Endothelial cell of umbilical vein (primary cell): ENCODE data around the gene RTN4RL1. TPM values are rescaled to one million over a fixed set of nuclear protein-coding genes. Genes with fewer than 3 reads are reported as not detected.

Source experiments
- BruUV-seq: library from RNA; stranded (reverse); fragments of 400-500 nt; replicated peaks from 2 replicates; lab custom pipeline; 2021; lab: Mats Ljungman, UMichigan
- CTCF ChIA-PET: fragments of 300-600, 350-600 bp; sonication (Branson Sonifier 250); formaldehyde crosslinking; loops from one replicate; lab custom pipeline; 2021; ENCODE audit warnings: antibody characterized with exemption, inconsistent platforms; lab: Charles Lee
- POLR2A ChIA-PET: fragments of 300-600, 350-600 bp; sonication (Branson Sonifier 250); formaldehyde crosslinking; loops from one replicate; lab custom pipeline; 2021; ENCODE audit warnings: antibody characterized with exemption, inconsistent platforms; lab: Charles Lee
- DNase-seq: peaks from one replicate; pipeline ENCODE4 v3.0.0-alpha.2; 2011; ENCODE audit warnings: low read depth, low spot score
- FAIRE-seq: peaks from 2 replicates; lab custom pipeline; 2011; peaks lifted over from hg19 to GRCh38; lab: Jason Lieb, UNC
- H2AFZ ChIP-seq: 2 replicates; pipeline ENCODE4 v1.6.0; 2012; ENCODE audit warnings: low read depth, low read length, control low read depth, inconsistent platforms
- H3K27ac ChIP-seq: 2 replicates; pipeline ENCODE4 v1.5.1; 2011; ENCODE audit warnings: low read depth, mild to moderate bottlenecking, control low read depth, low read length, moderate library complexity; ENCODE audit not compliant: insufficient read depth
- H3K27me3 ChIP-seq, 2 experiments: 2 replicates each; pipeline versions ENCODE4 v1.6.0 to v1.6.1; 2011; ENCODE audit warnings: low read length in 2 of 2, mixed read lengths in 1 of 2; ENCODE audit not compliant: control insufficient read depth in 2 of 2, insufficient read depth in 2 of 2
- H3K36me3 ChIP-seq, 2 experiments: 2 replicates in 1 of 2; 3 replicates in 1 of 2; pipeline ENCODE4 v1.5.1; 2011; ENCODE audit warnings: low read length in 2 of 2, mild to moderate bottlenecking in 1 of 2, moderate library complexity in 1 of 2; ENCODE audit not compliant: control insufficient read depth in 2 of 2, insufficient read depth in 2 of 2; ENCODE audit errors: extremely low read depth in 1 of 2
- H3K4me1 ChIP-seq: 3 replicates; pipeline ENCODE4 v1.5.1; 2011; ENCODE audit warnings: mild to moderate bottlenecking, low read length; ENCODE audit not compliant: control insufficient read depth, insufficient read depth; ENCODE audit errors: extremely low read depth
- H3K4me2 ChIP-seq: 2 replicates; pipeline ENCODE4 v1.6.1; 2011; ENCODE audit warnings: low read length, control low read depth, mixed read lengths; ENCODE audit not compliant: insufficient read depth
- H3K4me3 ChIP-seq, 3 experiments: fragments of 200-600 bp in 1 of 3; sonication (generic), shearing (Covaris generic) in 1 of 3; replicated peaks in 1 of 3; 2 replicates each; pipeline ENCODE4 v1.5.1; 2011 to 2016; ENCODE audit warnings: control low read depth in 3 of 3, low read length in 3 of 3, mild to moderate bottlenecking in 2 of 3, inconsistent platforms in 1 of 3, low read depth in 1 of 3, moderate library complexity in 1 of 3; ENCODE audit not compliant: insufficient read depth in 1 of 3
- H3K79me2 ChIP-seq: 2 replicates; pipeline ENCODE4 v1.6.0; 2012; ENCODE audit warnings: low read length, inconsistent platforms; ENCODE audit not compliant: control insufficient read depth, insufficient read depth
- H3K9ac ChIP-seq: replicated peaks from 2 replicates; pipeline ENCODE3; 2011; ENCODE audit warnings: low read length, control low read depth; ENCODE audit not compliant: insufficient read depth; ENCODE audit errors: extremely low read depth
- H3K9me1 ChIP-seq: replicated peaks from 3 replicates; pipeline ENCODE4 v1.6.0; 2011; ENCODE audit warnings: mild to moderate bottlenecking, low read length; ENCODE audit not compliant: control insufficient read depth, insufficient read depth; ENCODE audit errors: extremely low read depth
- H3K9me3 ChIP-seq: replicated peaks from 2 replicates; pipeline ENCODE4 v1.5.1; 2012; ENCODE audit warnings: low read length, inconsistent platforms; ENCODE audit not compliant: control insufficient read depth, insufficient read depth
- H4K20me1 ChIP-seq: replicated peaks from 2 replicates; pipeline ENCODE3; 2011; ENCODE audit warnings: mild to moderate bottlenecking, low read length; ENCODE audit not compliant: control insufficient read depth, insufficient read depth; ENCODE audit errors: extremely low read depth
- CTCF ChIP-seq, 2 donors: IDR thresholded peaks; 1 replicate in 1 of 2; 2 replicates in 1 of 2; pipeline ENCODE4 v1.5.1; 2011; ENCODE audit warnings: low read length in 2 of 2, mild to moderate bottlenecking in 2 of 2, moderate library complexity in 2 of 2, control low read depth in 1 of 2, inconsistent platforms in 1 of 2, low read depth in 1 of 2; ENCODE audit not compliant: insufficient read depth in 1 of 2; ENCODE audit errors: extremely low read depth in 1 of 2
- EZH2 ChIP-seq: IDR thresholded peaks from 2 replicates; pipeline ENCODE4 v1.6.1; 2012; ENCODE audit warnings: borderline replicate concordance, low read depth, mild to moderate bottlenecking, moderate library complexity, low read length, inconsistent platforms; ENCODE audit not compliant: severe bottlenecking
- FOS ChIP-seq: IDR thresholded peaks from 2 replicates; pipeline ENCODE4 v1.6.1; 2011; ENCODE audit warnings: mild to moderate bottlenecking, low read length, moderate library complexity, borderline replicate concordance; ENCODE audit not compliant: insufficient read depth
- GATA2 ChIP-seq: IDR thresholded peaks from 2 replicates; pipeline ENCODE4 v1.7.0; 2011; ENCODE audit warnings: low read depth, mild to moderate bottlenecking, moderate library complexity, mixed read lengths, low read length; ENCODE audit not compliant: insufficient read length, insufficient read depth
- JUN ChIP-seq: IDR thresholded peaks from 2 replicates; pipeline ENCODE4 v1.6.1; 2011; ENCODE audit warnings: borderline replicate concordance, low read depth; ENCODE audit not compliant: insufficient read length, insufficient read depth
- MAX ChIP-seq: IDR thresholded peaks from 2 replicates; pipeline ENCODE4 v1.6.1; 2011; ENCODE audit not compliant: insufficient read depth, insufficient read length
- MYC ChIP-seq: IDR thresholded peaks from one replicate; pipeline ENCODE4 v1.6.1; 2011; ENCODE audit warnings: mild to moderate bottlenecking, low read depth, low read length
- POLR2A ChIP-seq: IDR thresholded peaks from 2 replicates; pipeline ENCODE4 v1.6.1; 2012; ENCODE audit warnings: low read depth, mild to moderate bottlenecking, control low read depth, low read length
- POLR2AphosphoS5 ChIP-seq: IDR thresholded peaks from 2 replicates; pipeline ENCODE4 v1.6.1; 2012; ENCODE audit warnings: low read depth, mild to moderate bottlenecking, control low read depth, low read length, moderate library complexity; ENCODE audit not compliant: insufficient read depth
- dilution Hi-C: fragments of 300-500 bp; cut with MboI; formaldehyde crosslinking; loops from one replicate; pipeline ENCODE4 v1.15.0; 2019; ENCODE audit warnings: low sequenced_read_pairs; ENCODE audit not compliant: extremely low pct_ligation_motif_present
- intact Hi-C: fragments of 100-400 bp; cut with micrococcal nuclease; formaldehyde crosslinking; loops from one replicate; pipeline ENCODE4 v1.10.0; 2022
- polyA plus RNA-seq, 4 experiments: library from polyadenylated mRNA; depleted of rRNA in 3 of 4; stranded (reverse) in 3 of 4; unstranded in 1 of 4; fragments of >200 nt; gene quantifications; 2 replicates each; pipeline versions ENCODE4 v1.2.1 to v1.2.3, GENCODE V29; 2011 to 2012; ENCODE audit warnings: missing spikeins in 1 of 4
- total RNA-seq: library from RNA; stranded (reverse); gene quantifications from 2 replicates; pipeline ENCODE4 v1.2.3, GENCODE V29; 2021

The RTN4RL1 gene
- total and polyA plus RNA-seq, 2 donors (not counting 3 experiments of a cell fraction or from before 2014, with no cell fraction given), result 0.04 TPM; not detected in 1

GRCh38 chr17:2054262-2054511 is 29.1 kb upstream of the RTN4RL1 start:
- no TSS peak for BruUV-seq
- FAIRE-seq (no peak), DNase-seq (no peak)
- CTCF ChIA-PET, result interaction anchor here (0.6 to 17.2 kb wide), 45 partner anchors 8 to 362 kb away, joined by 3 to 455 read pairs (median 7); partner anchors contain the start of gene TSR1
- peaks cover 24% of the 10 kb centered on the region for H3K79me2 ChIP-seq
- H3K4me1 ChIP-seq, result peaks cover 23% of the 10 kb centered on the region
- no peaks in the 10 kb centered on the region for H4K20me1 ChIP-seq
- no peak overlapping the region for H3K9ac ChIP-seq
- H3K4me3 ChIP-seq, result peak overlapping the region; percentile 33 to 55 (median 50)
- H3K9me1 ChIP-seq, result no peaks in the 10 kb centered on the region
- dilution Hi-C loops, result no loop called here
- TF ChIP-seq MYC (no peak), JUN (no peak), POLR2A (no peak), FOS (no peak), MAX (no peak), EZH2 (no peak), POLR2AphosphoS5 (no peak), GATA2 (no peak), CTCF (IDR thresholded peaks at IDR 0.05; ENCODE audit: extremely low read depth in 1 of 2, insufficient read depth in 1 of 2, low read depth in 1 of 2, low read length in 2 of 2) (no peak)
- H3K4me2 ChIP-seq, result peak overlapping the region; percentile 76
- intact Hi-C loops, result loop anchor here (1.0 to 5.0 kb wide), 5 partner anchors 190 to 363 kb away; partner anchors contain the start of genes SGSM2 and TSR1
- H3K9me3 ChIP-seq, result no peaks in the 10 kb centered on the region
- POLR2A ChIA-PET, result interaction anchor here (1.5 kb wide), 1 partner anchor 191 kb away, joined by 4 read pairs; no protein-coding TSS in a partner anchor
- H3K27me3 ChIP-seq, result peaks cover 2 to 11% of the 10 kb centered on the region in 2 experiments
- peaks cover 0 to 3% of the 10 kb centered on the region in 2 experiments for H3K36me3 ChIP-seq
- H3K27ac ChIP-seq, result no peak overlapping the region
- H2AFZ ChIP-seq, result peak overlapping the region; percentile 27
